H1 (cell line): Measurements from ENCODE around the gene LAD1. TPM values are rescaled to one million over a fixed set of nuclear protein-coding genes. Genes with fewer than 3 reads are reported as not detected.

Experiments used
- CBX5 ChIP-seq: fragments of 300-800, 300-1000 bp; sonication (generic); IDR thresholded peaks from 2 replicates; pipeline ENCODE4 v1.7.1; 2016; ENCODE audit warnings: antibody characterized with exemption, low read length, low read depth
- EZH2 ChIP-seq: fragments of 200-600 bp; sonication (generic); IDR thresholded peaks from 2 replicates; pipeline ENCODE4 v1.7.1; 2012; ENCODE audit warnings: low read depth, mild to moderate bottlenecking, moderate library complexity, low read length, inconsistent platforms; ENCODE audit not compliant: severe bottlenecking
- TEAD4 ChIP-seq: IDR thresholded peaks from 2 replicates; pipeline ENCODE4 v1.6.1; 2012; ENCODE audit warnings: low read depth, low read length, inconsistent platforms, mixed read lengths
- YY1 ChIP-seq: IDR thresholded peaks from 2 replicates; pipeline ENCODE4 v1.6.1; 2011; ENCODE audit warnings: low read depth, mild to moderate bottlenecking, low read length
- polyA plus RNA-seq, 7 experiments: library from polyadenylated mRNA; depleted of rRNA in 3 of 7; stranded (reverse) in 5 of 7; unstranded in 2 of 7; fragments of >200 nt in 5 of 7; fragments of 200-250 nt in 2 of 7; gene quantifications; 1 replicate in 5 of 7; 2 replicates in 1 of 7; 4 replicates in 1 of 7; pipeline versions ENCODE4 v1.2.1 to v1.2.3, GENCODE V29; 2011 to 2013; ENCODE audit warnings: missing spikeins in 2 of 7, mixed read lengths in 2 of 7
- total RNA-seq: library from RNA; stranded (reverse); fragmentation: NEBNext Ultra II Directional; extraction: Animal tissue kit (Norgen Biotek cat#: 25700); gene quantifications from 2 replicates; pipeline ENCODE4 v1.2.1, GENCODE V29; 2021

LAD1 gene
- total and polyA plus RNA-seq, 2 of the 8 experiments (the other 6 are each of a cell fraction or from before 2014, with no cell fraction given) = 9.3 to 32.8 TPM

DNA sequence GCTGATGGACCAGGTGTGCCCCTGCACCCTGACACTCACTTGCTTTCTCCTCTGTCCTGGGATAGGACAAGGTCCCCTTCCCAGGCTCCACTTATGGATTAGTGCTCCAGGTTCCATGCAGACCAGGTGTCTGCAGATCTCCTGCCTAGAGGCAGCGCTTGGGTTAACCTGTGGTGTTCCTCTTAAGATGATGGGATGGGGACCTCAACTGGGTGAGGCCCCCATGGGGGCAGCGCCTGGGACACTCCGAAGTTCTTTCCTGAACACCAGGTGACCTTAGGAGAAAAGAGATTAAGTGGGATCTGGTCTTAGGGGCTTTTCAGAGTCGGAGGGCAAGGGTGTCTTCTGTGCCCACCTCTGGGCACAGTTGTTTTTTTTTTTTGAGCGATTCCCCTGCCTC lies 42.9 kb downstream of the LAD1 start (continued):
- TF ChIP-seq CBX5 (no peak), YY1 (no peak), TEAD4 (no peak), EZH2 (no peak)
- TF ChIP-seq, all 59 proteins: peak for 0
